Measurements from ENCODE around the gene SPESP1. TPM values are rescaled to one million over a fixed set of nuclear protein-coding genes. Genes with fewer than 3 reads are reported as not detected.

Gene SPESP1
- total and polyA plus RNA-seq, 2 of the 8 experiments (the other 6 are each of a cell fraction or from before 2014, with no cell fraction given) = not detected

DNA sequence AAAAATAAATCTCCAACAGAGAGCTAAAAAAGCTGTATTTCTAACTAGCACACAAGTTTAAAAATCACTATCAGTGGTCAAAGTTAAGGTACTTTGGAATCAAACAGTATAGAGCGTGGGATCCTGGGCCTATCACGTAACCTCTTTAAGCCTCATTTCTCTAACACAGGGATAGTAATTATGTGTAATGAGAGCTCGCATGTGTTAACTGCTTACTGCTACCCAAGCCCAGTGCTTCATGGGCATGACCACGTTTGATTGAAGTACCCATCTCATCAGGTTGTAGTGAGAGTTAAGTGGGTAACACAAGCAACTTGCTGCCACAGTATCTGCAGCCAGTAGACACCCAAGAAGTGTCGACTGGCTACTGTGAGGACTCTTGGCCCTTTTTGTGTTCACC, 56.0 kb downstream of the SPESP1 start (continued):
- TF ChIP-seq RXRA (IDR thresholded peaks at IDR 0.05; ENCODE audit: insufficient read depth, low read depth, low read length) (no peak), NANOG (IDR thresholded peaks at IDR 0.05; ENCODE audit: insufficient read depth, low read depth, low read length, poor library complexity, severe bottlenecking) (no peak), CHD1 (IDR thresholded peaks at IDR 0.05; ENCODE audit: low read depth, low read length) (no peak), NRF1 (IDR thresholded peaks at IDR 0.05; ENCODE audit: low read depth, low read length) (no peak), RBBP5 (IDR thresholded peaks at IDR 0.05; ENCODE audit: borderline replicate concordance, low read depth, low read length) (no peak), YY1 (IDR thresholded peaks at IDR 0.05; ENCODE audit: low read depth, low read length) (no peak), BCL11A (IDR thresholded peaks at IDR 0.05; ENCODE audit: low read depth in 2 of 2, low read length in 2 of 2) (no peak)
- TF ChIP-seq, protein P1, sequence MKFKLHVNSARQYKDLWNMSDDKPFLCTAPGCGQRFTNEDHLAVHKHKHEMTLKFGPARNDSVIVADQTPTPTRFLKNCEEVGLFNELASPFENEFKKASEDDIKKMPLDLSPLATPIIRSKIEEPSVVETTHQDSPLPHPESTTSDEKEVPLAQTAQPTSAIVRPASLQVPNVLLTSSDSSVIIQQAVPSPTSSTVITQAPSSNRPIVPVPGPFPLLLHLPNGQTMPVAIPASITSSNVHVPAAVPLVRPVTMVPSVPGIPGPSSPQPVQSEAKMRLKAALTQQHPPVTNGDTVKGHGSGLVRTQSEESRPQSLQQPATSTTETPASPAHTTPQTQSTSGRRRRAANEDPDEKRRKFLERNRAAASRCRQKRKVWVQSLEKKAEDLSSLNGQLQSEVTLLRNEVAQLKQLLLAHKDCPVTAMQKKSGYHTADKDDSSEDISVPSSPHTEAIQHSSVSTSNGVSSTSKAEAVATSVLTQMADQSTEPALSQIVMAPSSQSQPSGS (IDR thresholded peaks at IDR 0.05; ENCODE audit: low read length) = no peak
